Measurements from ENCODE around the gene PHLDB1.

Gene PHLDB1

DNA sequence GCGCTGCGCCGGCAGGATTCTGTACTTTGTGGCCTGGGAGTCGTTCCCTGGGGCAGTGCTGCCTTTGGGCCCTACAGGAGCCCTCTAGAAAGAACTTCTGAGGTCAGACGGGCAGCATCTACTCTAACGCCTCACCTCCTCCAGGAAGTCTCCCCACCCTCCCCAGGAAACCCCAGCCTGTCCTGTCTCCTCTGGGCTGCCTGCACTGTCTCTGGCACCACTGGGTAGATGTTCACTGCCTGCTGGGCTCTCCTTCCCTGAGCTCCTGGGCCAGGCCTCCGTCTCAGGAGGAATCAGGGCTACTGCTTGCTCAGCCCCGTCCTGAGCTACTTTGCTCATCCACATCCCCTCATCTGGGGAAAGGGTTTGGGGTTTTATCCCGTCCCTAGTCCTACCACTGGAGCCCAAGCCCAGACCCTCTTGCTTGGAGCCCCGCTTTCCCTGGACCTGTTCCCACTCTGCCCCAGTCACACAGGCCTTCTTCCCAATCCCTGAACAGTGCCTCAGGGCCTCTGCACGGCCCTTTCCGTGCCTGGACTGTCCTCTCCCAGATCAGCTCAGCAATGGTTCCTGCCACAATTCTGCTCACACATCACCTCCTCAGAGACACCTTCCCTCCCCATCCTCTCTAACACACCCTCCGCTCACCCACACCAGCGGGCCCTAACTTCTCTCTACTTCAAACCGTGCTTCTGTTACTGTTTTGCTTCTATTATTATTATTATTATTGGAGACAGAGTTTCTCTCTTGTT lies 83.3 kb downstream of the PHLDB1 start:
- DNase-seq, result no peak

DNA sequence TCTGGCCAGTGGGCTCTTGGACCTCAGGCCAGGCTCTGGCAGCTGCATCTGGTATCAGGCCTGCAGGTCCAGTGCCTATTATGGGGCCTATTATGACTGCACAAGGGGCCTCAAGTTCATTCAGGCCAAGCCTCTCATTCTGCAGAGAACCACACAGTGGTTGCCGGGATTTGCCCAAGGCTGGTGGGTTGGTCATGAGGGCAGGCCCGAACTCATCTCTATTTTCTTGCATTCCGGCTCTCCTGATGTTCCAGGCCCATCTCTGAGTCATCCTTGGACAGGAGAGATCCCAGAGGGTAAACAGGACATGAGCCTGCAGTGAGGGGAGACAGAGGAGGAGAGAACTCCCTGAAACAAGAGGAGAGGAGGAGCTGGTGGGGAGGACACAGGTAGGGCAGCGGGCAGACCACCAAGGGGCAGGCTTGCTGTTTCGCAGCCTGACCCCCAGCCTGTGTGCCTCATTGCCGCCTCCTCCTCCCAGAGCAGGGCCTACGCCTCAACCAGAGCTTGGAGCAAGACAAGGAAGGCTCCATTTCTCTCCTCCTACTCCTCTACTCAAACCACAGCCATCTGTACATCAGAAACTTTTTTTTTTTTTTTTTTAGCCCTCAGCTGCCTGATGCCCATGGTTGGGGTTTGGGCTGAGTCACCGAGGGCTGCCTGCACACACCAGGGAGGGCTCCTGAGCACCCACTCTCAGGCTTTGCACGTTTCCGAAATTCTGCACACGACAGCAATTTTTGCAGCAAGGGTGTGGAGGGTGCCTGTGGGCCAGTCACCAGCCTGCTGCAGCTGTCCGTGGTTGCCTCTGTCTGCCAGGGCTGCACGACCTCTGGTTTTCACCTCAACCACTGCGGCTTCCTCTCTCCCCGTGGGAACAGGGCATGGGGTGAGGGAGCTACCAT lies 84.8 kb downstream of the PHLDB1 start:
- DNase-seq, result no peak

DNA sequence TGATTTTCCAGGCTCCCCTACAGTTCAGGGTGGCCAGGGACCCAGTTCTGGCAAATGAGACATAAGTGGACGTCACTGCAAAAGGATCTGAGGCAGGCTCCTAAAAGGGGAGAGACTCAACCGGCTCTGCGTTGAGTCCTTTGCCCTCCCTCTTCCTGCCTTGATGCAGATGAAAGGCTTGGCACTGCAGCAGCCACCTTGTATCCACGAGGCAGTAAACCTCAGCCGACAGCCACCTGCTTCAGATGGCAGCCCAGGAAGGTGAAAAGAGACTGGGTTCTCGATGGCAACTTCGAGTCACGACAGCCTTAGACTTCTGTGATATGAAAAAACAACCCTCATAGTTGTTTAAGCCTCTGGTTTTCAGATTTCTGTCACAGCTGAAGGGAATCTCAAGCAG lies 86.8 kb downstream of the PHLDB1 start:
- no peak for DNase-seq

DNA sequence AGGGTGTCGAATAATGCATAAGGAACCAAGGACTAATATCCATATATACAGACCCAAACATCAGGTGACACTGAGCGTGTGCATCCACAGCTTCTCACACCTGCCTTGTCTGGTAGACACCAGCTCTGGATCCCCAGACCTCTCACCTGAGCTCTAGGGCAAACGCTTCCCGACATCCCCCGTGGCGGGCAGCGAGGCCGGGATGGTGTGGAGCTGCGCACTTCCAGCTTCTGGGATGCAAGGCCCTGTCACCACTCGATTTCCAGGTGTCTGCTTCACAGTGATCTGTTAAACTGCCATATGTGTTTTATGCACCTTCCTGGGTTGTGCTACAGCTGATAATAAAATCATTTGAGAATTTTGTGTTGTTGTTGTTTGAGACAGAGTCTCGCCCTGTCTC lies 87.4 kb downstream of the PHLDB1 start:
- no peak for DNase-seq

DNA sequence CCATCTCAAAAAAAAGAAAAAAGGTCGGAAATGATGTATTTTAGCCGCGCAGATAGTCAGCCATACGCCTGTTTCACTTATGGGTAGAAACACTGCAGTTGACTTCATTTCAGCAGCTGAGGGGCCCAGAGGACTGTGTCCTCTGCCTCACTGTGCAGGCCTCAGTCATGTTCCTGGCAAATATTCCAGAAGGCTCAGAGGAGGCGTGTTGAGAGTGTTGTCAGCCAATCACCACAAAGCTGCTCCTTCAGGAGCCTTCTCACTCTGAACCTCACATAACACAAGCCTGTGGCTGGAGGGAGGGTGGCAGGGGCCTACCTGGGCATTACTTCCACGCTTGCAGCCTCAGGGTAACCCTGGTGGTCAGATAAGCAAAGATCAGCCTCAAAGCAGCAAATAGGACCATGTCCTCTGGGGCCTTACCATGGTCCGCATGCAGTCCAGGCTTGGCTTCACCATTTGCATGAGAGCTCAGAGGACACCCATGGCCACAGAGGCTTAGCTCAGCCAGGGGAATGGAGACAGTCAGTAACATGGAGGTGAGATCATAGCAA lies 89.3 kb downstream of the PHLDB1 start:
- DNase-seq, result no peak

DNA sequence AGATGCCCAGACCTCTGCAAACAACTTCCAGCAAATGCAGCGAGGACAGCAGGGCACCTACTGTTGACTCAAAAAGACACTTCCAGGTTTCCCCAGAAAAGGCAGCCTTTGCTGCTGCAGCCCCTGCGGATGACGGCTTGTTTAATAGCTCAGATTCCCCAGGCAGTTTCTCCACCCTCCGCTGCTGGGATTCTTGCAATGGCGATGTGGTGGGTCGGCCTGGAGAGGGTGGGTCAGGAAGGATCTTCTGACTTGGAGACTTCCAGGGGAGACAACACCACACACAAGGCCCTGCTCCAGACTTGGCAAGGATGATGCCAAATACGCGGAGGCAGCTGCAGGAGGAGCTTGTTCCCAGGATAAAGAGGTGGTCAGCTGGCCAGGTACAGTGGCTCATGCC lies 89.9 kb downstream of the PHLDB1 start:
- DNase-seq, result no peak

DNA sequence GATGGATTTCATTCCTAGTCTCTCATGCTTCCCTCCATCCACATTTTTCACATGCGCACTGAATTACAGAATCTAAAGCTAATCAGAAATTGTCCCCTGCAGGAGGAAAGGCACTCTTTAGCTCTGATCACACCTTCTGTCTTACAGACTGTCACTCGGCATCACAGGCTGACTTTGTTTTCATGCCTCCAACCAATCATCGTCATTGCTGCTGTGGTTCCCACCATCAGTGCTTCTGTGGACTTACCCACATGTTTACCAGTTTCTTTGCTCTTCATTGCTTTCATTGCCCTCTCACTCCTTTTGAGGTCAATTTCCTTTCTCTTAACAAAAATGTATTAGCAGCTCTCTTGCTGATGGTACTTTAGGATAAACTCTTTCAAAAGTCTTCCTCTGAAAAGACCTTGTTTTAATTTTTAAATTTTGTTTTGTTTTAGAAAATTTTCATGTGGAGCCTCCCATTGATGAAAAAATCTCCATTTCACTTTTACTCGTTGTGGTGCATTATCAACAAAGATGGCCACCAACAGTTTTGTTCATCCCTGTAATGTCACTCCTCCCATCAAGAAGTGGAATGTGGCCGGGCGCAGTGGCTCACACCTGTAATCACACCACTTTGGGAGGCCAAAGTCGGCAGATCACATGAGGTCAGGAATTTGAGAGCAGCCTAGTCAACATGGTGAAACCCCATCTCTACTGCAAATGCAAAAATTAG lies 92.2 kb downstream of the PHLDB1 start:
- no peak for DNase-seq

DNA sequence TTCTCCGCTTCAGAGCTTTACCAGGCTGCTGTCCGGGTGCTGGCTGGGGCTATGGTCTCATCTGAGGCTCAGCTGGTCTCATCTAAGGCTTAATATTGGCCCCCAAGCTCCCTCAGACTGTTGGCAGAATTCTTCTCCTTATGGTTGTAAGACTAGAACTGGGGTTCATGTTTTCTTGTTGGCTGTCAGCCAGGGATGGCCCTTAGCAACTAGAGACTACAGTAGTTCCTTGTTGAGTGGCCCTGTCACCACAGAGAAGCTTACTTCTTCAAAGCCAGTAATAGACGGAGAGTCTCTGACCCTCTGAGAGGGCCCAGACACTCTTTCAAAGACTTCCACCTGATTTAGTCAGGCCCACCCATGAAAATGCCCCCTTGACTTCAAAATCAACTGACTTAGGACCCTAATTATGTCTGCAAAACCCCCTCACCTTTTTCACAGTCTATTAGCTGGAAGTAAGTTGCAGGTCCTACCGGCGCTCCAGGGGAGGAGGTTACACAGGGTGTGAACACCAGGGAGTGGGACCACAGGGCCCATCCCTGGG lies 96.2 kb downstream of the PHLDB1 start:
- DNase-seq, result no peak

DNA sequence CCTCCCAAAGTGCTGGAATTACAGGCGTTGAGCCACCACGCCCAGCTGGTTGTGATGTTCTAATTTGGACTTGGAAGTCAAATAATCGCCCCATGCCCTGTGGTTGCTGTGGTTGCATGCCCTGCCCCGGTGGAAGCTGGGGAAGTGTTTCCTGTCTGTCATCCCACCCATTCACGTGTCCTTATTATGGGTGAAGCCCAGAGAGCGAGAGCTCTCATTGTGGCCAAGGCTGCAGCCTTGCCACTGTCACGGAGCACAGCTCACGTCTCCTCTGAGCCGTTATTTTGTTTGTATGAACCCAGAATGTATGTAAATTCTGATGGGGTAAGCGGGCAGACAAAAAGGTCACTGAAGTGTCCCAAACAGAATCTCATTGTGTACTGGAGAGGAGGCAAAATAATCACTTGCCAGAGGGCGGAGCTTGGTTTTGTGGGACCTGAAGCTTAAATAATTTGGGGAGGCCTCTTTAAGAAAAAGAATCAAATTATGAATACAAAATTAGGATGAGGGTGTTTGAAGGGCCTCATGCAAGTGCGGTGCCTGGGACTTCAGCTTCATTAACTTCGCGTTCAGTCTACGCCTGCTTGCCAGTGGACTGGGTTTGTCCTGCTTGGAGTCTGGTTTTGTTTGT lies 97.8 kb downstream of the PHLDB1 start:
- no peak for DNase-seq

DNA sequence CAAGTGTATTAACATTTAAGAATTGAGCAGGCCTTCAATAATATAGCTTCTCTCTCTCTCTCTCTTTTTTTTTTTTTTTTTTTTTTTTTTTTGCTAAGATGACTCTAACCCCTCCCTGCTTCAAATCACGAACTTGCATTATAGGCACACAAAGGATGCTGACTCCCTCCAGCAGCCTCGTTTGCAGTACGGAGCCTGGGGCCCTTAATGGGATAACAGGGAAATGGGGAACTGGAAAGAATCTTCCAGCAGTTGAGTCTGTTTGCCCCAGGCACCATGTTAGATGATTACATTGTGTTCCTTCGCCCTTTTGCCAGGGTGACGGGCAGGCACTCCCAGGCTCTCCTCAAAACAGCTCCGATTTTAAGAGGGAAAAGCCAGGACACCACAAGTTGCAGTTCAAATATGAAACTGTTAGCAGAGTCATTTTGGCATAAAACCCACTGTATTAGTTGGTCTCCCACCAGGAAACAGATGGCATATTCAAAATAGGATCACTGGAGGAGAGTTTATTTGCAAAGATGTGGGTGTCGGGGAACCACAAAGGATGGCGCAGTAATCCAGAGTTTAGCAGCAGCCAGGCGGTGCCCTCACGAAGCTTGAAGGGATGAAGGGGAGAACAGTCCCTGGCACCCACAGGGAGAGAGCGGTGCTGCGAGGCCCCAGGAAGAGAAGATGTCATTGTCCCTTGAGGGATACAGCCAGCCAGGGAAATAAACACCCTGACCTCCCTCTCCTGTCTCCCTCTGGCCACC lies 98.6 kb downstream of the PHLDB1 start:
- DNase-seq, result peak; percentile 23 to 36

DNA sequence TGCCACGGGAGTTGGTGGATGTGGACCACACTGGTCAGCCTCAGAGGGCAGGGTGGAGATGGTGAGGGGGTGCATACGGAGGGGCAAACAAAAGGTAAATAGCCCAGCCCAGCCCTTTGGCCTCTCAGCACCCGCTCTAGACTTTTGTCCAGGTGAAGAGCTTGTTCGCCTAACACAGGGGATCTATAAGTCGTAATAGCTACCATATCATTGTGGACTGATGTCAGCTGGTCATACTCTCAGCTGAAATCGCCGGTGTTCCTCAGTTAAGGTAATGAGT lies 99.1 kb downstream of the PHLDB1 start:
- DNase-seq, result no peak

Data from NCI-H2081 (cell line).